IMR-90 (cell line): Measurements from ENCODE around the gene EYS. TPM values are rescaled to one million over a fixed set of nuclear protein-coding genes. Genes with fewer than 3 reads are reported as not detected.

Source experiments
- ATAC-seq: fragments of 200-7000 bp; cut with Tn5 transposase; 2 replicates; pipeline ENCODE4 v1.9.1; 2020; ENCODE audit warnings: low read depth, mild to moderate bottlenecking, moderate library complexity
- BruUV-seq: library from RNA; stranded (reverse); fragments of 400-500 nt; replicated peaks from 2 replicates; lab custom pipeline; 2021; lab: Mats Ljungman, UMichigan
- CTCF ChIA-PET: fragments of 300-600 bp; formaldehyde crosslinking; extraction: SDS; loops from one replicate; lab custom pipeline; 2021; ENCODE audit warnings: antibody characterized with exemption; lab: Yijun Ruan, JAX
- POLR2A ChIA-PET: fragments of 300-600 bp; sonication (Branson Sonifier 250); formaldehyde crosslinking; loops from one replicate; lab custom pipeline; 2022; ENCODE audit warnings: antibody characterized with exemption; ENCODE audit not compliant: unreplicated experiment; lab: Charles Lee
- DNase-seq: peaks from one replicate; pipeline ENCODE4 v3.0.0; 2013
- H2AFZ ChIP-seq: replicated peaks from 2 replicates; pipeline ENCODE3; 2013; ENCODE audit warnings: low read length, mild to moderate bottlenecking; ENCODE audit not compliant: poor library complexity
- H2AK5ac ChIP-seq: 2 replicates; pipeline ENCODE4 v1.6.1; 2013; ENCODE audit warnings: low read depth, low read length, inconsistent platforms
- H2AK9ac ChIP-seq: replicated peaks from 2 replicates; pipeline ENCODE3; 2013; ENCODE audit warnings: mild to moderate bottlenecking, low read depth, low read length, moderate library complexity; ENCODE audit not compliant: poor library complexity
- H2BK120ac ChIP-seq: 2 replicates; pipeline ENCODE4 v1.6.1; 2013; ENCODE audit warnings: low read depth, low read length, inconsistent platforms
- H2BK15ac ChIP-seq: 3 replicates; pipeline ENCODE4 v1.6.1; 2013; ENCODE audit warnings: low read depth, low read length, inconsistent platforms
- H2BK20ac ChIP-seq: 2 replicates; pipeline ENCODE4 v1.6.1; 2013; ENCODE audit warnings: low read depth, mild to moderate bottlenecking, inconsistent platforms, low read length, moderate library complexity
- H2BK5ac ChIP-seq: 2 replicates; pipeline ENCODE4 v1.6.1; 2013; ENCODE audit warnings: mild to moderate bottlenecking, low read depth, low read length, inconsistent platforms; ENCODE audit not compliant: poor library complexity, severe bottlenecking
- H3K14ac ChIP-seq: replicated peaks from 2 replicates; pipeline ENCODE4 v1.6.1; 2013; ENCODE audit warnings: low read depth, low read length, inconsistent platforms
- H3K18ac ChIP-seq: 2 replicates; pipeline ENCODE4 v1.6.1; 2013; ENCODE audit warnings: low read depth, low read length, control low read depth
- H3K23ac ChIP-seq: 2 replicates; pipeline ENCODE4 v1.6.1; 2013; ENCODE audit warnings: low read depth, low read length, inconsistent platforms
- H3K27ac ChIP-seq: 2 replicates; pipeline ENCODE4 v1.5.1; 2013; ENCODE audit warnings: mild to moderate bottlenecking, control low read depth, low read length; ENCODE audit not compliant: insufficient read depth
- H3K27me3 ChIP-seq: 2 replicates; pipeline ENCODE4 v1.6.1; 2013; ENCODE audit warnings: low read length; ENCODE audit not compliant: control insufficient read depth, insufficient read depth
- H3K36me3 ChIP-seq: 2 replicates; pipeline ENCODE4 v1.6.1; 2013; ENCODE audit warnings: low read length, mixed read lengths; ENCODE audit not compliant: control insufficient read depth, insufficient read depth
- H3K4ac ChIP-seq: 2 replicates; pipeline ENCODE4 v1.6.1; 2013; ENCODE audit warnings: low read depth, low read length, inconsistent platforms
- H3K4me1 ChIP-seq: 2 replicates; pipeline ENCODE4 v1.6.1; 2013; ENCODE audit warnings: low read length, mixed read lengths; ENCODE audit not compliant: control insufficient read depth, insufficient read depth
- H3K4me2 ChIP-seq: 2 replicates; pipeline ENCODE4 v1.6.1; 2013; ENCODE audit warnings: low read depth, mild to moderate bottlenecking, control low read depth, low read length, moderate library complexity
- H3K4me3 ChIP-seq: 2 replicates; pipeline ENCODE4 v1.5.1; 2013; ENCODE audit warnings: low read depth, mild to moderate bottlenecking, control low read depth, low read length, moderate library complexity; ENCODE audit not compliant: insufficient read depth
- H3K56ac ChIP-seq: 2 replicates; pipeline ENCODE4 v1.6.1; 2013; ENCODE audit warnings: low read length, inconsistent platforms; ENCODE audit not compliant: insufficient read depth; ENCODE audit errors: extremely low read depth
- H3K79me1 ChIP-seq, 2 experiments: 2 replicates each; pipeline ENCODE4 v1.6.1; 2013; ENCODE audit warnings: low read length in 2 of 2, inconsistent platforms in 1 of 2, low read depth in 1 of 2
- H3K9ac ChIP-seq: 2 replicates; pipeline ENCODE4 v1.6.1; 2013; ENCODE audit warnings: low read depth, low read length, control low read depth
- H3K9me1 ChIP-seq: 2 replicates; pipeline ENCODE4 v1.6.1; 2013; ENCODE audit warnings: low read length, inconsistent platforms; ENCODE audit not compliant: insufficient read depth
- H3K9me3 ChIP-seq: 2 replicates; pipeline ENCODE4 v1.6.1; 2013; ENCODE audit warnings: low read length; ENCODE audit not compliant: control insufficient read depth, insufficient read depth
- H4K20me1 ChIP-seq: 2 replicates; pipeline ENCODE4 v1.6.1; 2013; ENCODE audit warnings: low read length, inconsistent platforms; ENCODE audit not compliant: insufficient read depth
- H4K5ac ChIP-seq: 2 replicates; pipeline ENCODE4 v1.6.1; 2013; ENCODE audit warnings: mild to moderate bottlenecking, low read depth, low read length, control low read depth
- H4K8ac ChIP-seq, 2 experiments: 2 replicates each; pipeline ENCODE4 v1.6.1; 2013; ENCODE audit warnings: low read depth in 2 of 2, low read length in 2 of 2, control low read depth in 1 of 2, inconsistent platforms in 1 of 2
- H4K91ac ChIP-seq: 2 replicates; pipeline ENCODE4 v1.6.1; 2013; ENCODE audit warnings: low read depth, low read length, inconsistent platforms; ENCODE audit not compliant: insufficient read depth
- BHLHE40 ChIP-seq: fragments of 150-350 bp; IDR thresholded peaks from 2 replicates; pipeline ENCODE4 v1.6.1; 2016; ENCODE audit warnings: mild to moderate bottlenecking, low read depth, low read length
- CEBPB ChIP-seq: IDR thresholded peaks from 2 replicates; pipeline ENCODE4 v1.6.1; 2012; ENCODE audit warnings: low read depth, low read length, improper control_type of control experiment
- CHD1 ChIP-seq: IDR thresholded peaks from 2 replicates; pipeline ENCODE4 v1.6.1; 2012; ENCODE audit warnings: low read depth, low read length, improper control_type of control experiment
- FOS ChIP-seq: fragments of 150-350 bp; IDR thresholded peaks from 2 replicates; pipeline ENCODE4 v1.6.1; 2016; ENCODE audit warnings: low read depth, low read length
- MAFK ChIP-seq: IDR thresholded peaks from 2 replicates; pipeline ENCODE4 v1.6.1; 2012; ENCODE audit warnings: low read depth, low read length, improper control_type of control experiment
- MAZ ChIP-seq: IDR thresholded peaks from 2 replicates; pipeline ENCODE4 v1.6.1; 2012; ENCODE audit warnings: low read depth, mild to moderate bottlenecking, low read length, improper control_type of control experiment, moderate library complexity, borderline replicate concordance
- MXI1 ChIP-seq: IDR thresholded peaks from 2 replicates; pipeline ENCODE4 v1.6.1; 2012; ENCODE audit warnings: low read depth, mild to moderate bottlenecking, low read length, moderate library complexity, borderline replicate concordance
- NFE2L2 ChIP-seq: fragments of 150-350 bp; IDR thresholded peaks from 2 replicates; pipeline ENCODE4 v1.6.1; 2016; ENCODE audit warnings: low read depth, mild to moderate bottlenecking, low read length
- POLR2A ChIP-seq: IDR thresholded peaks from 2 replicates; pipeline ENCODE4 v1.6.1; 2012; ENCODE audit warnings: mild to moderate bottlenecking, low read depth, low read length
- RAD21 ChIP-seq: IDR thresholded peaks from 2 replicates; pipeline ENCODE4 v1.6.1; 2012; ENCODE audit warnings: low read length, improper control_type of control experiment
- RCOR1 ChIP-seq: IDR thresholded peaks from 2 replicates; pipeline ENCODE4 v1.6.1; 2012; ENCODE audit warnings: mild to moderate bottlenecking, low read length, improper control_type of control experiment; ENCODE audit not compliant: insufficient replicate concordance
- RFX5 ChIP-seq: IDR thresholded peaks from 2 replicates; pipeline ENCODE4 v1.8.0; 2012; ENCODE audit warnings: low read depth, mild to moderate bottlenecking, low read length, moderate library complexity
- SMC3 ChIP-seq: fragments of 150-350 bp; IDR thresholded peaks from 2 replicates; pipeline ENCODE4 v1.6.1; 2016; ENCODE audit warnings: low read depth, mild to moderate bottlenecking, antibody characterized with exemption, low read length, moderate library complexity
- USF2 ChIP-seq: fragments of 150-350 bp; IDR thresholded peaks from 2 replicates; pipeline ENCODE4 v1.6.1; 2017; ENCODE audit warnings: mild to moderate bottlenecking, antibody characterized with exemption, low read length, low read depth
- WGBS, 2 experiments: methylation state at CpG; one replicate each; pipeline versions ENCODE4 v1.1.5 to v1.1.7; 2013; ENCODE audit warnings: missing lambda C conversion rate in 2 of 2; ENCODE audit not compliant: insufficient read length in 1 of 2; ENCODE audit errors: extremely low coverage in 2 of 2; 5-methylcytosine and 5-hydroxymethylcytosine counted together
- dilution Hi-C: fragments of 300-500 bp; cut with HindIII; formaldehyde crosslinking; loops from one replicate; pipeline ENCODE4 v1.14.3; 2018; ENCODE audit warnings: low sequenced_read_pairs; ENCODE audit not compliant: unreplicated experiment
- in situ Hi-C: fragments of 300-500 bp; cut with MboI; formaldehyde crosslinking; loops from 3 replicates; pipeline ENCODE4 v1.14.3; 2019; ENCODE audit warnings: low sequenced_read_pairs, inconsistent platforms, mixed read lengths
- intact Hi-C: fragments of 100-400 bp; cut with micrococcal nuclease; formaldehyde crosslinking; loops from 2 replicates; pipeline ENCODE4 v1.10.0; 2022
- polyA plus RNA-seq, 3 experiments: library from polyadenylated mRNA; depleted of rRNA; stranded (reverse); fragments of >200 nt; gene quantifications; 2 replicates each; pipeline ENCODE4 v1.2.3, GENCODE V29; 2012; ENCODE audit warnings: low replicate concordance in 1 of 3
- total RNA-seq: library from RNA; depleted of rRNA; stranded (reverse); fragments of >200 nt; gene quantifications from 2 replicates; pipeline ENCODE4 v1.2.3, GENCODE V29; 2012
- TF ChIP-seq, protein P1 (sequence below): fragments of 150-350 bp; IDR thresholded peaks from 2 replicates; pipeline ENCODE4 v1.6.1; 2016; ENCODE audit warnings: low read depth, mild to moderate bottlenecking, low read length, moderate library complexity, borderline replicate concordance
- TF ChIP-seq, protein P2 (sequence below): conservative IDR thresholded peaks from 2 replicates; pipeline ENCODE4 v1.5.1; 2012; ENCODE audit warnings: mild to moderate bottlenecking, low read depth, low read length, improper control_type of control experiment

The EYS gene
- total and polyA plus RNA-seq, 2 of the 4 experiments (the other 2 are of a cell fraction) = under 0.01 TPM; not detected in 1

GRCh38 chr6:65088575-65088974, 618.5 kb downstream of the EYS start:
- Histone ChIP-seq H3K27me3 (no peaks in the 10 kb centered on the region), H2BK20ac (no peak overlapping the region), H2BK5ac (no peak overlapping the region), H2BK15ac (no peak overlapping the region), H3K18ac (no peak overlapping the region), H3K9me1 (no peaks in the 10 kb centered on the region), H3K4me2 (no peak overlapping the region), H4K91ac (no peak overlapping the region), H3K36me3 (no peaks in the 10 kb centered on the region), H3K4me1 (no peaks in the 10 kb centered on the region), H4K20me1 (no peaks in the 10 kb centered on the region), H3K9ac (no peak overlapping the region), H3K27ac (no peak overlapping the region), H3K56ac (no peak overlapping the region), H2AFZ (no peak overlapping the region), H4K8ac (no peak overlapping the region), H2AK9ac (no peak overlapping the region), H2AK5ac (no peak overlapping the region), H3K14ac (no peak overlapping the region), H3K4me3 (no peak overlapping the region), H3K79me1 (no peaks in the 10 kb centered on the region), H2BK120ac (no peak overlapping the region), H3K4ac (no peak overlapping the region), H3K9me3 (no peaks in the 10 kb centered on the region), H3K23ac (no peak overlapping the region), H4K5ac (no peak overlapping the region)
- ATAC-seq (no peak), DNase-seq (no peak)
- WGBS, 2 experiments = no CpG with 5 or more reads among the region's 3 CpGs
- intact Hi-C loops = no loop called here
- POLR2A ChIA-PET = no interaction called here
- dilution Hi-C loops = no loop called here
- in situ Hi-C loops = no loop called here
- TF ChIP-seq RFX5 (no peak), USF2 (no peak), MAZ (no peak), CHD1 (no peak), POLR2A (no peak), CEBPB (no peak), FOS (no peak), SMC3 (no peak), RCOR1 (no peak), RAD21 (no peak), MXI1 (no peak), BHLHE40 (no peak), NFE2L2 (no peak), MAFK (no peak)
- TF ChIP-seq, protein P1, sequence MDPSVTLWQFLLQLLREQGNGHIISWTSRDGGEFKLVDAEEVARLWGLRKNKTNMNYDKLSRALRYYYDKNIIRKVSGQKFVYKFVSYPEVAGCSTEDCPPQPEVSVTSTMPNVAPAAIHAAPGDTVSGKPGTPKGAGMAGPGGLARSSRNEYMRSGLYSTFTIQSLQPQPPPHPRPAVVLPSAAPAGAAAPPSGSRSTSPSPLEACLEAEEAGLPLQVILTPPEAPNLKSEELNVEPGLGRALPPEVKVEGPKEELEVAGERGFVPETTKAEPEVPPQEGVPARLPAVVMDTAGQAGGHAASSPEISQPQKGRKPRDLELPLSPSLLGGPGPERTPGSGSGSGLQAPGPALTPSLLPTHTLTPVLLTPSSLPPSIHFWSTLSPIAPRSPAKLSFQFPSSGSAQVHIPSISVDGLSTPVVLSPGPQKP = no peak
- TF ChIP-seq, protein P2, sequence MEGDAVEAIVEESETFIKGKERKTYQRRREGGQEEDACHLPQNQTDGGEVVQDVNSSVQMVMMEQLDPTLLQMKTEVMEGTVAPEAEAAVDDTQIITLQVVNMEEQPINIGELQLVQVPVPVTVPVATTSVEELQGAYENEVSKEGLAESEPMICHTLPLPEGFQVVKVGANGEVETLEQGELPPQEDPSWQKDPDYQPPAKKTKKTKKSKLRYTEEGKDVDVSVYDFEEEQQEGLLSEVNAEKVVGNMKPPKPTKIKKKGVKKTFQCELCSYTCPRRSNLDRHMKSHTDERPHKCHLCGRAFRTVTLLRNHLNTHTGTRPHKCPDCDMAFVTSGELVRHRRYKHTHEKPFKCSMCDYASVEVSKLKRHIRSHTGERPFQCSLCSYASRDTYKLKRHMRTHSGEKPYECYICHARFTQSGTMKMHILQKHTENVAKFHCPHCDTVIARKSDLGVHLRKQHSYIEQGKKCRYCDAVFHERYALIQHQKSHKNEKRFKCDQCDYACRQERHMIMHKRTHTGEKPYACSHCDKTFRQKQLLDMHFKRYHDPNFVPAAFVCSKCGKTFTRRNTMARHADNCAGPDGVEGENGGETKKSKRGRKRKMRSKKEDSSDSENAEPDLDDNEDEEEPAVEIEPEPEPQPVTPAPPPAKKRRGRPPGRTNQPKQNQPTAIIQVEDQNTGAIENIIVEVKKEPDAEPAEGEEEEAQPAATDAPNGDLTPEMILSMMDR = no peak
- CTCF ChIA-PET = no interaction called here
- no TSS peak for BruUV-seq
